A204.1 (cell line): ENCODE data around the gene MARCHF3.
"Not testable (repeated sequence)": the region's sequence is repeated elsewhere in the genome, so short reads cannot be mapped to it uniquely, and the experiment has no call there.

Source experiments
- FAIRE-seq: peaks from 2 replicates; lab custom pipeline; 2012; peaks lifted over from hg19 to GRCh38; lab: Jason Lieb, UNC

MARCHF3 gene

GRCh38 chr5:127030259-127031146 lies at the start of gene MARCHF3:
TSS of gene MARCHF3 (minus strand) at chr5:127030558. CDS start at chr5:126918171, 112,387 bp downstream.
- peak; percentile 29 for FAIRE-seq

GRCh38 chr5:127079994-127080491 lies 49.7 kb upstream of the MARCHF3 start:
- no peak for FAIRE-seq

GRCh38 chr5:127077366-127077765 lies 47.0 kb upstream of the MARCHF3 start:
- FAIRE-seq = no peak

- no peak for FAIRE-seq
These were observed 46.2 kb upstream of the MARCHF3 start for GRCh38 chr5:127076315-127077129.

GRCh38 chr5:127074466-127074865 lies 44.1 kb upstream of the MARCHF3 start:
- no peak for FAIRE-seq

GRCh38 chr5:127072861-127073846 lies 42.8 kb upstream of the MARCHF3 start, which contains the start of gene C5orf63:
TSS of gene C5orf63 (minus strand) at chr5:127073502. CDS start at chr5:127058995, 14,507 bp downstream.
- FAIRE-seq = no peak

- FAIRE-seq = no peak
These were observed 39.9 kb upstream of the MARCHF3 start for GRCh38 chr5:127070243-127070642.

- no peak for FAIRE-seq
These were observed 38.3 kb upstream of the MARCHF3 start for GRCh38 chr5:127068493-127069214.

- FAIRE-seq = no peak
These were observed 36.4 kb upstream of the MARCHF3 start for GRCh38 chr5:127066721-127067120.

GRCh38 chr5:127064253-127064840 lies 34.0 kb upstream of the MARCHF3 start:
- no peak for FAIRE-seq

GRCh38 chr5:127063257-127063913 lies 33.0 kb upstream of the MARCHF3 start:
- no peak for FAIRE-seq

- no peak for FAIRE-seq
These were observed 31.6 kb upstream of the MARCHF3 start for GRCh38 chr5:127061956-127062355.

GRCh38 chr5:127061537-127061936 lies 31.2 kb upstream of the MARCHF3 start:
- FAIRE-seq = no peak

- FAIRE-seq = no peak
These were observed 30.2 kb upstream of the MARCHF3 start for GRCh38 chr5:127060470-127060985.

GRCh38 chr5:127056896-127057295 lies 26.5 kb upstream of the MARCHF3 start:
- no peak for FAIRE-seq

- FAIRE-seq = no peak
These were observed 25.7 kb upstream of the MARCHF3 start for GRCh38 chr5:127055880-127056653.

- FAIRE-seq = not testable (repeated sequence)
These were observed 23.2 kb upstream of the MARCHF3 start for GRCh38 chr5:127053551-127053950.

- FAIRE-seq = no peak
These were observed 22.7 kb upstream of the MARCHF3 start for GRCh38 chr5:127053049-127053448.

- FAIRE-seq = no peak
These were observed 21.2 kb upstream of the MARCHF3 start for GRCh38 chr5:127051591-127051990.
